Fibroblast of villous mesenchyme (primary cell): ENCODE measurements around the gene LINS1. TPM values are rescaled to one million over a fixed set of nuclear protein-coding genes. Genes with fewer than 3 reads are reported as not detected.

Experiments used
- DNase-seq: peaks from one replicate; pipeline ENCODE4 v3.0.0-alpha.2; 2010; ENCODE audit warnings: low read depth
- H3K4me3 ChIP-seq: 2 replicates; pipeline ENCODE4 v1.5.1; 2011; ENCODE audit warnings: low read depth, mild to moderate bottlenecking, low read length
- small RNA-seq: library from RNA; depleted of rRNA; stranded (forward); fragments of <200 nt; gene quantifications from one replicate; pipeline ENCODE3, GENCODE V24; 2012
- total RNA-seq: library from RNA; depleted of rRNA; stranded (reverse); fragments of >200 nt; gene quantifications from 2 replicates; pipeline ENCODE4 v1.2.3, GENCODE V29; 2012
- TF ChIP-seq, protein P1 (sequence below): IDR thresholded peaks from 2 replicates; pipeline ENCODE4 v1.5.1; 2012; ENCODE audit warnings: low read depth, mild to moderate bottlenecking, low read length; ENCODE audit not compliant: insufficient read depth

The LINS1 gene
- total RNA-seq, 1 donor = 14.7 TPM

DNA sequence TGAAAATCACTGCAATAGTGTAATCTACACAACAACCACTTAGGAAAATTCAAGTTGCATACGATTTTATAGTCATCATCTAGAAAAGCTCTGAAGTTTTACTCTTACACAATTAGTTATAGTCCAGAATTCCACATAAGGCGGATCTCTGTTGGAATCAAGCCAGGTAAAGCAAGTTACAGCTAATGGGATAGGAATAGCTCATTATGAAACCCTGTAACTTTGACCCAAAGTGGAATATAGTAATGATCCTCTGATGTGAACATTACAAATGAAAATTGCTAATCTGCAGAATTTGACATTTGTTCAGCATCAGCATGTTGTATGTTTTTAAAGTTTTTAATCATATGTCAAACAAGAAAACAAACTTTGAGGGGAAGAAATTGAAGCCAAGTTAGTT, 77.7 kb downstream of the LINS1 start:
- H3K4me3 ChIP-seq = no peak overlapping the region
- DNase-seq = no peak
- TF ChIP-seq, protein P1, sequence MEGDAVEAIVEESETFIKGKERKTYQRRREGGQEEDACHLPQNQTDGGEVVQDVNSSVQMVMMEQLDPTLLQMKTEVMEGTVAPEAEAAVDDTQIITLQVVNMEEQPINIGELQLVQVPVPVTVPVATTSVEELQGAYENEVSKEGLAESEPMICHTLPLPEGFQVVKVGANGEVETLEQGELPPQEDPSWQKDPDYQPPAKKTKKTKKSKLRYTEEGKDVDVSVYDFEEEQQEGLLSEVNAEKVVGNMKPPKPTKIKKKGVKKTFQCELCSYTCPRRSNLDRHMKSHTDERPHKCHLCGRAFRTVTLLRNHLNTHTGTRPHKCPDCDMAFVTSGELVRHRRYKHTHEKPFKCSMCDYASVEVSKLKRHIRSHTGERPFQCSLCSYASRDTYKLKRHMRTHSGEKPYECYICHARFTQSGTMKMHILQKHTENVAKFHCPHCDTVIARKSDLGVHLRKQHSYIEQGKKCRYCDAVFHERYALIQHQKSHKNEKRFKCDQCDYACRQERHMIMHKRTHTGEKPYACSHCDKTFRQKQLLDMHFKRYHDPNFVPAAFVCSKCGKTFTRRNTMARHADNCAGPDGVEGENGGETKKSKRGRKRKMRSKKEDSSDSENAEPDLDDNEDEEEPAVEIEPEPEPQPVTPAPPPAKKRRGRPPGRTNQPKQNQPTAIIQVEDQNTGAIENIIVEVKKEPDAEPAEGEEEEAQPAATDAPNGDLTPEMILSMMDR = no peak

DNA sequence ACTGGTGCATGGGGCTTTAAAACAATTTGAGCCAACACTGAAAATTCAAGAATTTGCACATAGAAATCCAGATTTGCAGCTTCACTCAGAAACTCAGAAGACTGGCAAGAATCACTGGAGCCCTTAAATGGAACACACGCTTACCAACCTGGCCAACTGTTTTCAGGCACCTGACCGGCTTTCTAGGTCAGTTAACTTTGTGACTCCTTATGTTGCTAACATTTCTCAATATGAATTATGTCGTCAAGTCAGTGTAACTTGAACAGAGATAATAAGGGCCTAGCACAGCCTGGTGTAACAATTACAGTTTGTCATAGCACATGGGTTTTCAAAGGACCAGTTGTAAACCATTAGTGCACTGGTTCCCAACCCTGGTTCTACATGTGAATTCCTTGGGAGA, 80.1 kb downstream of the LINS1 start:
- no peak for DNase-seq
- H3K4me3 ChIP-seq = no peak overlapping the region
- TF ChIP-seq, protein P1 = no peak

DNA sequence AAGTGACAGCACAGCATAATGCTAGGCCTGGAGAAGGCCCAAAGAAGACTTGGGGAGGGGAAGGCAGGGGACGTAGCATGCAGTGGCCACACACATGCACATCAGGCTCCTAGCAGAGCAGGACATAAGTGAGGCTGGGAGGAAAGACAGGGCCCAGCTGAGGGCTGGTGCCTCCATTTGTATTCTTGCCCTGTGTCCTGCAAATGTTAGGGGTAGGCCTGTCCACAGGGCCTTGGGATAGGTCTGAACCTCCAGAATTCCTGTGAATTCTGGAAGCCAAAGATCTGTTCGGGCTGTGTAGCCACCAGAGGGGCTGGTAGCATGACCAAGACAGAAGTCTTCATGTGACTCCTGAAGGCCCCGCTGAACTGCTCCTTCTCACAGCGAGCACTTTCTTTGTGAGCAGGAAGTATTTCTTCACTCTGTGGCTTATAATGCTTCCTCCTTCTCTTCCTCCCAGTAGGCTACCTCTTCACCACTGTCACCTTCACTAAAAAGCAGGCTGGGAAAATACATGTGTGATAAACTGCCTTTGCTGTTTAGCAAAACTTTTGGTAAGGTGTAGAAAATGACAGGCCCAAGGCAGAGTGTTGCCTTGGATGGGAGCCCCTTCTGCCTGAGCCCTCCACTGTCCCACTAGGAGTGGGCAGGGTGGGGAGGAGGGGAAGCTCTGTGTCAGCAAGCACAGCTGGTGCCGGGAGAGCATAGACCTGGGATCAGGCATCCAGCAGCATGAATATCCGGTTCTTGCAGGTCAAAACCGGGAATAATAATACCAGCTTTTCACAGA, 81.7 kb downstream of the LINS1 start:
- no peak for DNase-seq
- H3K4me3 ChIP-seq = no peak overlapping the region
- TF ChIP-seq, protein P1 = no peak

DNA sequence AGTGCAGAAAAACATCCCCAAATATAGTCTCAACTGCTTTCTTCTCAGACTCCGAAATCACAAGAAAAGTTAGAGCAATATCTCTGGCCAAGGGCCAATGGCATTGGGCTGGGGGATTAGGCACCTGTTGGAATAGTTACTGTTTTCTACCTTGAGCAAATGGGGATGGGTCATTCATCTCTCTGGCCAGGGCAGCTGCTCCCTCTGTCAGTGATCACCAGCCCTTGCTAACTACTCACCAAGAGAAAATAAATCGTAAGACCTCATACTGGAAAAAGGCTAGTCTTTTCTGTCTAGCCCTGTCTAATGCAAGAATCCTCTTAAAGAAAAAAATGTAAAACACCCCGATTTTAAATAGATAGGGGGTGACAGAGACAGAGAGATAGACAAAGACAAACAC, 84.1 kb downstream of the LINS1 start:
- no peak for DNase-seq
- H3K4me3 ChIP-seq = no peak overlapping the region
- TF ChIP-seq, protein P1 = no peak

Small RNA genes lying within 50 kb of the gene (small RNA-seq; reads per million reads assigned to genes)
- not detected for gene RF00019
- not detected for gene RNU6-181P
- gene RNU6-322P = not detected

Other genes starting within 250 kb of the LINS1 start
- gene CERS3, start 73.2 kb downstream of the LINS1 start, total RNA-seq = not detected in 2 replicates
- 13.8 and 16.1 TPM in 2 replicates for gene ASB7, start 405 bp upstream of the LINS1 start, total RNA-seq